SKM-1 (cell line): ENCODE results near the gene FGGY.
"Not testable (repeated sequence)": the region's sequence is repeated elsewhere in the genome, so short reads cannot be mapped to it uniquely, and the experiment has no call there.

Experiments used
- DNase-seq: peaks from one replicate; lab custom pipeline; 2025; ENCODE audit not compliant: unreplicated experiment; lab: John Stamatoyannopoulos, UW

The FGGY gene

GRCh38 chr1:59346429-59346828, 49.5 kb downstream of the FGGY start:
- no peak for DNase-seq

- no peak for DNase-seq
Observed at GRCh38 chr1:59349101-59349500, 52.2 kb downstream of the FGGY start.

- DNase-seq = no peak
Observed at GRCh38 chr1:59350521-59350920, 53.6 kb downstream of the FGGY start.

- no peak for DNase-seq
Observed at GRCh38 chr1:59352065-59352464, 55.2 kb downstream of the FGGY start.

GRCh38 chr1:59353453-59353852, 56.6 kb downstream of the FGGY start:
- DNase-seq = no peak

- not testable (repeated sequence) for DNase-seq
Observed at GRCh38 chr1:59354239-59354638, 57.3 kb downstream of the FGGY start.

GRCh38 chr1:59354709-59355337, 57.9 kb downstream of the FGGY start:
- no peak for DNase-seq

- no peak for DNase-seq
Observed at GRCh38 chr1:59355361-59355760, 58.5 kb downstream of the FGGY start.

GRCh38 chr1:59356627-59357026, 59.7 kb downstream of the FGGY start:
- no peak for DNase-seq

GRCh38 chr1:59357645-59358320, 60.9 kb downstream of the FGGY start:
- DNase-seq = no peak

- DNase-seq = no peak
Observed at GRCh38 chr1:59359325-59359724, 62.4 kb downstream of the FGGY start.

GRCh38 chr1:59360170-59360569, 63.3 kb downstream of the FGGY start:
- DNase-seq = no peak

- no peak for DNase-seq
Observed at GRCh38 chr1:59360729-59361128, 63.8 kb downstream of the FGGY start.

- no peak for DNase-seq
Observed at GRCh38 chr1:59361766-59362165, 64.9 kb downstream of the FGGY start.

GRCh38 chr1:59364037-59364436, 67.1 kb downstream of the FGGY start:
- DNase-seq = no peak

GRCh38 chr1:59366346-59366745, 69.5 kb downstream of the FGGY start:
- DNase-seq = no peak

- peak; percentile 21 for DNase-seq
Observed at GRCh38 chr1:59367301-59368007, 70.6 kb downstream of the FGGY start.

- no peak for DNase-seq
Observed at GRCh38 chr1:59368008-59368670, 71.2 kb downstream of the FGGY start.

- no peak for DNase-seq
Observed at GRCh38 chr1:59375321-59376220, 78.7 kb downstream of the FGGY start.

GRCh38 chr1:59377350-59377904, 80.5 kb downstream of the FGGY start:
- DNase-seq = no peak
